ENCODE measurements around the gene CSF2RB. TPM values are rescaled to one million over a fixed set of nuclear protein-coding genes. Genes with fewer than 3 reads are reported as not detected.

CSF2RB gene
- total and polyA plus RNA-seq, 2 donors (not counting 3 experiments of a cell fraction or from before 2014, with no cell fraction given) = 20.6 to 68.2 TPM

DNA sequence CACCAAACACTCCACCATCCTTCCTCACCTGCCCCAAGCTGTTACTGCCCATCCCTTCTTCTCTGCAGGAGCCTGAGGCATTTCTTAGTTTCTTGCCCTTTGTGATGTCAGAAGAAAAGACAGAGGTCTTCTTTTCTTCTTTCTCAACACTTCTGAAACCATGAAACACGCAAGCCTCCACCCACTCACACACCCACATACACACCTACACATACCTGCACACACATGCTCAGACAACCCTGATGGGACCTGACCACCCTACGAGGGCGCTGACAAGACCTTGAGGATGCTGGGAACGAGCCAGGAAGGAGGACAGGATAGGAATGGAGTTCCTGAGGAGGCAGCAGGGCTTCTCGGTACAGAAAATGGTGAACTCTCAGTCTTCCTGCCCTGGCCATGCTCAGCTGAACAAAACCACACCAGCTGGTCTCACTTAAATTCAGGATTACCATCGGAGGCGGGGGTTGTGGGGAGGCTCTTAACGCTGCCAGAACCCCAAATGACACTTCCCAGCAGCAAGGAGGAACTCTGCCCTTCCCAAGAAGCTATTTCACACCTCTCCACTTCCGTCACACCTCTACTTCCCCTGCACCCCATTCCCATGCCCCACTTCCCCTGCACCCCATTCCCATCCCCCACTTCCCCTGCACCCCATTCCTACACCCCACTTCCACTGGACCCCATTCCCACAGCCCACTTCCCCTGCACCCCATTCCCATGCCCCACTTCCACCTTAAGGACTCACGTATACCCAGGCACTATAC, 41.0 kb downstream of the CSF2RB start:
- Histone ChIP-seq H3K4me1 (ENCODE audit: control insufficient read depth, extremely low read depth, insufficient read depth, low read length) (no peaks in the 10 kb centered on the region), H2AFZ (ENCODE audit: low read depth, low read length) (no peak overlapping the region), H4K20me1 (replicated peaks; ENCODE audit: control insufficient read depth, extremely low read depth, insufficient read depth, low read length) (no peaks in the 10 kb centered on the region), H3K9me3 (replicated peaks; ENCODE audit: control insufficient read depth, insufficient read depth, low read length) (no peaks in the 10 kb centered on the region), H3K27me3 (ENCODE audit: control insufficient read depth in 2 of 2, insufficient read depth in 2 of 2, low read length in 2 of 2) (peaks cover 0 to under 1% of the 10 kb centered on the region in 2 experiments), H3K79me2 (ENCODE audit: control insufficient read depth, insufficient read depth, low read length) (no peaks in the 10 kb centered on the region), H3K4me3 (replicated peaks in 1 of 3; ENCODE audit: insufficient read depth in 1 of 3, low read depth in 1 of 3, low read length in 3 of 3) (no peak overlapping the region), H3K9ac (replicated peaks; ENCODE audit: extremely low read depth, insufficient read depth, low read length) (no peak overlapping the region), H3K9me1 (replicated peaks; ENCODE audit: control insufficient read depth, extremely low read depth, insufficient read depth, low read length) (no peaks in the 10 kb centered on the region), H3K27ac (ENCODE audit: insufficient read depth, low read depth, low read length) (no peak overlapping the region), H3K4me2 (ENCODE audit: insufficient read depth, low read length) (no peak overlapping the region), H3K36me3 (ENCODE audit: control insufficient read depth in 2 of 2, extremely low read depth in 1 of 2, insufficient read depth in 2 of 2, low read length in 2 of 2) (no peaks in the 10 kb centered on the region)
- CTCF ChIA-PET = no interaction called here
- POLR2A ChIA-PET = no interaction called here
- BruUV-seq (replicated peaks) = no TSS peak
- TF ChIP-seq, protein P1, sequence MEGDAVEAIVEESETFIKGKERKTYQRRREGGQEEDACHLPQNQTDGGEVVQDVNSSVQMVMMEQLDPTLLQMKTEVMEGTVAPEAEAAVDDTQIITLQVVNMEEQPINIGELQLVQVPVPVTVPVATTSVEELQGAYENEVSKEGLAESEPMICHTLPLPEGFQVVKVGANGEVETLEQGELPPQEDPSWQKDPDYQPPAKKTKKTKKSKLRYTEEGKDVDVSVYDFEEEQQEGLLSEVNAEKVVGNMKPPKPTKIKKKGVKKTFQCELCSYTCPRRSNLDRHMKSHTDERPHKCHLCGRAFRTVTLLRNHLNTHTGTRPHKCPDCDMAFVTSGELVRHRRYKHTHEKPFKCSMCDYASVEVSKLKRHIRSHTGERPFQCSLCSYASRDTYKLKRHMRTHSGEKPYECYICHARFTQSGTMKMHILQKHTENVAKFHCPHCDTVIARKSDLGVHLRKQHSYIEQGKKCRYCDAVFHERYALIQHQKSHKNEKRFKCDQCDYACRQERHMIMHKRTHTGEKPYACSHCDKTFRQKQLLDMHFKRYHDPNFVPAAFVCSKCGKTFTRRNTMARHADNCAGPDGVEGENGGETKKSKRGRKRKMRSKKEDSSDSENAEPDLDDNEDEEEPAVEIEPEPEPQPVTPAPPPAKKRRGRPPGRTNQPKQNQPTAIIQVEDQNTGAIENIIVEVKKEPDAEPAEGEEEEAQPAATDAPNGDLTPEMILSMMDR (IDR thresholded peaks at IDR 0.05; ENCODE audit: extremely low read depth in 1 of 2, insufficient read depth in 1 of 2, low read depth in 1 of 2, low read length in 2 of 2) = no peak
- TF ChIP-seq POLR2A (IDR thresholded peaks at IDR 0.05; ENCODE audit: low read depth, low read length) = no peak
- TF ChIP-seq MYC (IDR thresholded peaks at IDR 0.05; ENCODE audit: low read depth, low read length) = no peak
- dilution Hi-C loops (cut with MboI; ENCODE audit: extremely low pct_ligation_motif_present, low sequenced_read_pairs) (no loop called here), intact Hi-C loops (cut with micrococcal nuclease) (no loop called here)
- DNase-seq (ENCODE audit: low read depth, low spot score) = no peak
- FAIRE-seq = no peak

DNA sequence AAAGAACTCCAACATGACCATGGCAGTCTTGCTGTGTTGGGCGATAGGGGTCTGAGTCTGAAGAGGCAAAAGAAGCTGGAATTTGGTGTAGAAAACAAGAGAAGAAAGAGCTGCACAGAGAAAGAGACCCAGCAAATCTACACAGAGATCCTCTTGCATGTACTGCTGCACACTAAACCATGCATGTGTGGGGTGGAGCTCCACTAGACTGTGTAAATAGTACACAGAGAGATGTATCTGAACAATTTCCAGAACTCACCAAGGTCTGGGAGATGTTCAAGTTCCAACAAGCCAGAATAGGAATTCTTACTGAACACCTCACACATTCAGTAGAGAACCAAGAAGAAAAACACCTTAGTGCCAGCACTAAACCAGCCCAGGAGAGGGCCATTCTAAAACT, 42.3 kb downstream of the CSF2RB start:
- no peaks in the 10 kb centered on the region for H3K36me3 ChIP-seq (ENCODE audit: control insufficient read depth in 2 of 2, extremely low read depth in 1 of 2, insufficient read depth in 2 of 2, low read length in 2 of 2)
- H4K20me1 ChIP-seq (replicated peaks; ENCODE audit: control insufficient read depth, extremely low read depth, insufficient read depth, low read length) = no peaks in the 10 kb centered on the region
- H3K9me1 ChIP-seq (replicated peaks; ENCODE audit: control insufficient read depth, extremely low read depth, insufficient read depth, low read length) = no peaks in the 10 kb centered on the region
- no peak overlapping the region for H3K4me2 ChIP-seq (ENCODE audit: insufficient read depth, low read length)
- no peak overlapping the region for H2AFZ ChIP-seq (ENCODE audit: low read depth, low read length)
- no peak overlapping the region for H3K9ac ChIP-seq (replicated peaks; ENCODE audit: extremely low read depth, insufficient read depth, low read length)
- intact Hi-C loops (cut with micrococcal nuclease) (no loop called here), dilution Hi-C loops (cut with MboI; ENCODE audit: extremely low pct_ligation_motif_present, low sequenced_read_pairs) (no loop called here)
- CTCF ChIA-PET = interaction anchor here (1.3 kb wide), 1 partner anchor 12 kb away, joined by 3 read pairs; no protein-coding TSS in a partner anchor
- DNase-seq (ENCODE audit: low read depth, low spot score) (no peak), FAIRE-seq (no peak)
- BruUV-seq (replicated peaks) = no TSS peak
- peaks cover 5% of the 10 kb centered on the region in 2 experiments for H3K27me3 ChIP-seq (ENCODE audit: control insufficient read depth in 2 of 2, insufficient read depth in 2 of 2, low read length in 2 of 2)
- no peaks in the 10 kb centered on the region for H3K4me1 ChIP-seq (ENCODE audit: control insufficient read depth, extremely low read depth, insufficient read depth, low read length)
- no peak overlapping the region for H3K27ac ChIP-seq (ENCODE audit: insufficient read depth, low read depth, low read length)
- no peak overlapping the region for H3K4me3 ChIP-seq (replicated peaks in 1 of 3; ENCODE audit: insufficient read depth in 1 of 3, low read depth in 1 of 3, low read length in 3 of 3)
- H3K79me2 ChIP-seq (ENCODE audit: control insufficient read depth, insufficient read depth, low read length) = no peaks in the 10 kb centered on the region
- no peaks in the 10 kb centered on the region for H3K9me3 ChIP-seq (replicated peaks; ENCODE audit: control insufficient read depth, insufficient read depth, low read length)
- POLR2A ChIA-PET = no interaction called here
- TF ChIP-seq MYC (IDR thresholded peaks at IDR 0.05; ENCODE audit: low read depth, low read length) (no peak), POLR2A (IDR thresholded peaks at IDR 0.05; ENCODE audit: low read depth, low read length) (no peak)
